ENCODE results near the gene WDR72.
"Not testable (repeated sequence)": the region's sequence is repeated elsewhere in the genome, so short reads cannot be mapped to it uniquely, and the experiment has no call there.

The WDR72 gene

GRCh38 chr15:53710906-53711305, 48.6 kb downstream of the WDR72 start:
- intact Hi-C loops (cut with DNase I): no loop called here
- no peak for DNase-seq

GRCh38 chr15:53709821-53710220, 49.6 kb downstream of the WDR72 start:
- DNase-seq: no peak
- intact Hi-C loops (cut with DNase I): no loop called here

- intact Hi-C loops (cut with DNase I): no loop called here
- DNase-seq: no peak
These were observed 64.1 kb downstream of the WDR72 start for GRCh38 chr15:53695365-53695764.

- no peak for DNase-seq
- intact Hi-C loops (cut with DNase I): no loop called here
These were observed 65.0 kb downstream of the WDR72 start for GRCh38 chr15:53694476-53694874.

GRCh38 chr15:53693729-53694475, 65.6 kb downstream of the WDR72 start:
- intact Hi-C loops (cut with DNase I): no loop called here
- DNase-seq: peak in 6 of 10 donors; percentile 8 to 78 (median 24)

GRCh38 chr15:53684162-53684561, 75.3 kb downstream of the WDR72 start:
- intact Hi-C loops (cut with DNase I): not testable (repeated sequence)
- peak in 1 of 10 donors; percentile 57 for DNase-seq

GRCh38 chr15:53681056-53681455, 78.4 kb downstream of the WDR72 start:
- DNase-seq: no peak
- intact Hi-C loops (cut with DNase I): no loop called here

GRCh38 chr15:53675832-53676231, 83.6 kb downstream of the WDR72 start:
- intact Hi-C loops (cut with DNase I): no loop called here

GRCh38 chr15:53671545-53671944, 87.9 kb downstream of the WDR72 start:
- intact Hi-C loops (cut with DNase I): no loop called here

More at GRCh38 chr15:53675832-53676231, 83.6 kb downstream of the WDR72 start:
- DNase-seq: no peak

GRCh38 chr15:53670701-53671100, 88.8 kb downstream of the WDR72 start:
- DNase-seq: no peak
- intact Hi-C loops (cut with DNase I): no loop called here

More at GRCh38 chr15:53671545-53671944, 87.9 kb downstream of the WDR72 start:
- DNase-seq: no peak

- no peak for DNase-seq
- intact Hi-C loops (cut with DNase I): no loop called here
These were observed 93.5 kb downstream of the WDR72 start for GRCh38 chr15:53665930-53666329.

- DNase-seq: no peak
- intact Hi-C loops (cut with DNase I): no loop called here
These were observed 100.5 kb downstream of the WDR72 start for GRCh38 chr15:53658827-53659555.

- intact Hi-C loops (cut with DNase I): no loop called here
These were observed 101.2 kb downstream of the WDR72 start for GRCh38 chr15:53658255-53658654.

GRCh38 chr15:53648934-53649333, 110.5 kb downstream of the WDR72 start:
- intact Hi-C loops (cut with DNase I): no loop called here
- no peak for DNase-seq

More at GRCh38 chr15:53658255-53658654, 101.2 kb downstream of the WDR72 start:
- DNase-seq: no peak

GRCh38 chr15:53644660-53645059, 114.8 kb downstream of the WDR72 start:
- intact Hi-C loops (cut with DNase I): no loop called here
- no peak for DNase-seq

GRCh38 chr15:53634517-53635106, 124.9 kb downstream of the WDR72 start:
- intact Hi-C loops (cut with DNase I): no loop called here
- DNase-seq: no peak

- DNase-seq: no peak
- intact Hi-C loops (cut with DNase I): loop anchor here (10.0 kb wide), 1 partner anchor 62 kb away; no protein-coding TSS in a partner anchor
These were observed 132.2 kb downstream of the WDR72 start for GRCh38 chr15:53627279-53627678.

- intact Hi-C loops (cut with DNase I): loop anchor here (10.0 kb wide), 1 partner anchor 61 kb away; no protein-coding TSS in a partner anchor
- peak in 1 of 10 donors; percentile 74 for DNase-seq
These were observed 133.3 kb downstream of the WDR72 start for GRCh38 chr15:53625962-53626845.

GRCh38 chr15:53625260-53625659, 134.2 kb downstream of the WDR72 start:
- intact Hi-C loops (cut with DNase I): loop anchor here (10.0 kb wide), 1 partner anchor 60 kb away; no protein-coding TSS in a partner anchor

GRCh38 chr15:53618461-53618860, 141.0 kb downstream of the WDR72 start:
- DNase-seq: no peak
- intact Hi-C loops (cut with DNase I): no loop called here

More at GRCh38 chr15:53625260-53625659, 134.2 kb downstream of the WDR72 start:
- DNase-seq: no peak
